ENCODE measurements around the gene EDEM2.
A peak's percentile ranks its signal among the peaks of the same experiment; 100 is the strongest.
"Not testable (repeated sequence)": the region's sequence is repeated elsewhere in the genome, so short reads cannot be mapped to it uniquely, and the experiment has no call there.

EDEM2 gene

GRCh38 chr20:35146920-35147574, at the start of gene EDEM2:
Gene EDEM2, minus strand, starts transcription at chr20:35147336. Its CDS starts 78 bp downstream, at chr20:35147258.
- DNase-seq: peak; percentile 91

GRCh38 chr20:35196313-35196712, 49.2 kb upstream of the EDEM2 start:
- no peak for DNase-seq

GRCh38 chr20:35193031-35193791, 46.1 kb upstream of the EDEM2 start:
- DNase-seq: not testable (repeated sequence)

GRCh38 chr20:35192118-35192872, 45.2 kb upstream of the EDEM2 start:
- no peak for DNase-seq

- no peak for DNase-seq
Observed at GRCh38 chr20:35191419-35192117, 44.4 kb upstream of the EDEM2 start.

- no peak for DNase-seq
Observed at GRCh38 chr20:35190556-35190955, 43.4 kb upstream of the EDEM2 start.

- DNase-seq: not testable (repeated sequence)
Observed at GRCh38 chr20:35189223-35189622, 42.1 kb upstream of the EDEM2 start.

- DNase-seq: no peak
Observed at GRCh38 chr20:35187584-35188190, 40.6 kb upstream of the EDEM2 start.

- DNase-seq: not testable (repeated sequence)
Observed at GRCh38 chr20:35186691-35187289, 39.7 kb upstream of the EDEM2 start.

- no peak for DNase-seq
Observed at GRCh38 chr20:35181731-35182130, 34.6 kb upstream of the EDEM2 start.

GRCh38 chr20:35180266-35180665, 33.1 kb upstream of the EDEM2 start:
- DNase-seq: no peak

GRCh38 chr20:35179292-35180212, 32.4 kb upstream of the EDEM2 start:
- DNase-seq: no peak

GRCh38 chr20:35176132-35176531, 29.0 kb upstream of the EDEM2 start:
- DNase-seq: no peak

- DNase-seq: no peak
Observed at GRCh38 chr20:35174458-35175216, 27.5 kb upstream of the EDEM2 start.

GRCh38 chr20:35173576-35174192, 26.5 kb upstream of the EDEM2 start:
- DNase-seq: no peak

GRCh38 chr20:35172434-35172806, 25.3 kb upstream of the EDEM2 start:
- no peak for DNase-seq

GRCh38 chr20:35171753-35172433, 24.8 kb upstream of the EDEM2 start, which contains the start of gene PROCR:
Gene PROCR, plus strand, starts transcription at chr20:35172072. Its CDS starts 83 bp downstream, at chr20:35172155.
- no peak for DNase-seq

- no peak for DNase-seq
Observed at GRCh38 chr20:35171438-35171752, 24.3 kb upstream of the EDEM2 start.
